H1 (cell line): Measurements from ENCODE around the gene LRRC63.

Experiments used
- BACH1 ChIP-seq: IDR thresholded peaks from 2 replicates; pipeline ENCODE4 v1.6.1; 2012; ENCODE audit warnings: low read length, improper control_type of control experiment
- EZH2 ChIP-seq: fragments of 200-600 bp; sonication (generic); IDR thresholded peaks from 2 replicates; pipeline ENCODE4 v1.7.1; 2012; ENCODE audit warnings: low read depth, mild to moderate bottlenecking, moderate library complexity, low read length, inconsistent platforms; ENCODE audit not compliant: severe bottlenecking
- FOSL1 ChIP-seq: IDR thresholded peaks from 2 replicates; pipeline ENCODE4 v1.6.1; 2011; ENCODE audit warnings: mild to moderate bottlenecking, low read depth, low read length, moderate library complexity; ENCODE audit not compliant: insufficient read depth
- HDAC2 ChIP-seq, 2 experiments: fragments of 300-600 bp in 1 of 2; sonication (generic) in 1 of 2; IDR thresholded peaks; 2 replicates each; pipeline ENCODE4 v1.6.1; 2011 to 2012; ENCODE audit warnings: low read depth in 2 of 2, low read length in 2 of 2, mild to moderate bottlenecking in 2 of 2, moderate library complexity in 2 of 2, borderline replicate concordance in 1 of 2, inconsistent platforms in 1 of 2
- KDM5A ChIP-seq: fragments of 200-600 bp; IDR thresholded peaks from 2 replicates; pipeline ENCODE4 v1.7.1; 2012; ENCODE audit warnings: mild to moderate bottlenecking, low read length, inconsistent platforms, mixed read lengths
- POLR2A ChIP-seq, 2 experiments: IDR thresholded peaks; 1 replicate in 1 of 2; 2 replicates in 1 of 2; pipeline ENCODE4 v1.6.1; 2011; ENCODE audit warnings: low read depth in 2 of 2, low read length in 2 of 2, mild to moderate bottlenecking in 2 of 2; ENCODE audit errors: control extremely low read depth in 1 of 2
- RAD21 ChIP-seq, 2 experiments: IDR thresholded peaks in 1 of 2; conservative IDR thresholded peaks in 1 of 2; 2 replicates each; pipeline ENCODE4 v1.6.1; 2011; ENCODE audit warnings: low read depth in 2 of 2, low read length in 2 of 2, improper control_type of control experiment in 1 of 2, inconsistent platforms in 1 of 2, mild to moderate bottlenecking in 1 of 2, moderate library complexity in 1 of 2
- SP1 ChIP-seq: IDR thresholded peaks from 2 replicates; pipeline ENCODE4 v1.6.1; 2011; ENCODE audit warnings: low read depth, low read length
- TF ChIP-seq, protein P1 (sequence below), 3 experiments: IDR thresholded peaks; 1 replicate in 2 of 3; 2 replicates in 1 of 3; pipeline versions ENCODE4 v1.5.1 to v1.6.1; 2011; ENCODE audit warnings: low read length in 3 of 3, mild to moderate bottlenecking in 3 of 3, inconsistent platforms in 2 of 3, low read depth in 1 of 3, moderate library complexity in 1 of 3; ENCODE audit not compliant: insufficient read depth in 1 of 3; ENCODE audit errors: control extremely low read depth in 1 of 3

GRCh38 chr13:46176756-46177155 is 35.0 kb upstream of the LRRC63 start:
- TF ChIP-seq RAD21 (IDR thresholded peaks at IDR 0.05 in 1 of 2, conservative IDR thresholded peaks at IDR 0.05 in 1 of 2; ENCODE audit: low read depth in 2 of 2, low read length in 2 of 2) = no peak
- TF ChIP-seq, protein P1, sequence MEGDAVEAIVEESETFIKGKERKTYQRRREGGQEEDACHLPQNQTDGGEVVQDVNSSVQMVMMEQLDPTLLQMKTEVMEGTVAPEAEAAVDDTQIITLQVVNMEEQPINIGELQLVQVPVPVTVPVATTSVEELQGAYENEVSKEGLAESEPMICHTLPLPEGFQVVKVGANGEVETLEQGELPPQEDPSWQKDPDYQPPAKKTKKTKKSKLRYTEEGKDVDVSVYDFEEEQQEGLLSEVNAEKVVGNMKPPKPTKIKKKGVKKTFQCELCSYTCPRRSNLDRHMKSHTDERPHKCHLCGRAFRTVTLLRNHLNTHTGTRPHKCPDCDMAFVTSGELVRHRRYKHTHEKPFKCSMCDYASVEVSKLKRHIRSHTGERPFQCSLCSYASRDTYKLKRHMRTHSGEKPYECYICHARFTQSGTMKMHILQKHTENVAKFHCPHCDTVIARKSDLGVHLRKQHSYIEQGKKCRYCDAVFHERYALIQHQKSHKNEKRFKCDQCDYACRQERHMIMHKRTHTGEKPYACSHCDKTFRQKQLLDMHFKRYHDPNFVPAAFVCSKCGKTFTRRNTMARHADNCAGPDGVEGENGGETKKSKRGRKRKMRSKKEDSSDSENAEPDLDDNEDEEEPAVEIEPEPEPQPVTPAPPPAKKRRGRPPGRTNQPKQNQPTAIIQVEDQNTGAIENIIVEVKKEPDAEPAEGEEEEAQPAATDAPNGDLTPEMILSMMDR (IDR thresholded peaks at IDR 0.05; ENCODE audit: control extremely low read depth in 1 of 3, insufficient read depth in 1 of 3, low read depth in 1 of 3, low read length in 3 of 3) = no peak
- no peak for TF ChIP-seq KDM5A
- no peak for TF ChIP-seq POLR2A (IDR thresholded peaks at IDR 0.05; ENCODE audit: control extremely low read depth in 1 of 2, low read depth in 2 of 2, low read length in 2 of 2)
- TF ChIP-seq SP1 = no peak
- TF ChIP-seq FOSL1 = no peak
- no peak for TF ChIP-seq EZH2
- TF ChIP-seq HDAC2 (IDR thresholded peaks at IDR 0.05; ENCODE audit: borderline replicate concordance in 1 of 2, low read depth in 2 of 2, low read length in 2 of 2) = no peak
- no peak for TF ChIP-seq BACH1
